ENCODE results near the gene GNA12. TPM values are rescaled to one million over a fixed set of nuclear protein-coding genes. Genes with fewer than 3 reads are reported as not detected.

Gene GNA12
- total RNA-seq, 1 donor from 2014 or later, result 37.7 TPM

- DNase-seq (ENCODE audit: low read depth), result no peak
These were observed 25.5 kb downstream of the GNA12 start for GRCh38 chr7:2818653-2819052.

GRCh38 chr7:2818121-2818520 lies 26.0 kb downstream of the GNA12 start:
- no peak for DNase-seq (ENCODE audit: low read depth)

- DNase-seq (ENCODE audit: low read depth), result no peak
These were observed 26.7 kb downstream of the GNA12 start for GRCh38 chr7:2817456-2817855.

GRCh38 chr7:2815875-2816245 lies 28.2 kb downstream of the GNA12 start:
- DNase-seq (ENCODE audit: low read depth), result no peak

- DNase-seq (ENCODE audit: low read depth), result no peak
These were observed 28.9 kb downstream of the GNA12 start for GRCh38 chr7:2814946-2815874.

GRCh38 chr7:2814186-2814945 lies 29.7 kb downstream of the GNA12 start:
- DNase-seq (ENCODE audit: low read depth), result no peak

- DNase-seq (ENCODE audit: low read depth), result peak; percentile 76
These were observed 30.5 kb downstream of the GNA12 start for GRCh38 chr7:2813350-2814185.

- peak; percentile 82 for DNase-seq (ENCODE audit: low read depth)
These were observed 31.3 kb downstream of the GNA12 start for GRCh38 chr7:2812831-2813230.

- DNase-seq (ENCODE audit: low read depth), result no peak
These were observed 32.0 kb downstream of the GNA12 start for GRCh38 chr7:2812114-2812487.

GRCh38 chr7:2811476-2812113 lies 32.5 kb downstream of the GNA12 start:
- no peak for DNase-seq (ENCODE audit: low read depth)

- DNase-seq (ENCODE audit: low read depth), result no peak
These were observed 33.3 kb downstream of the GNA12 start for GRCh38 chr7:2810682-2811415.

GRCh38 chr7:2809903-2810625 lies 34.0 kb downstream of the GNA12 start:
- DNase-seq (ENCODE audit: low read depth), result no peak

- no peak for DNase-seq (ENCODE audit: low read depth)
These were observed 35.0 kb downstream of the GNA12 start for GRCh38 chr7:2808891-2809665.

- DNase-seq (ENCODE audit: low read depth), result no peak
These were observed 36.0 kb downstream of the GNA12 start for GRCh38 chr7:2807845-2808772.

- no peak for DNase-seq (ENCODE audit: low read depth)
These were observed 36.7 kb downstream of the GNA12 start for GRCh38 chr7:2807460-2807844.

- DNase-seq (ENCODE audit: low read depth), result no peak
These were observed 37.5 kb downstream of the GNA12 start for GRCh38 chr7:2806571-2806970.

- DNase-seq (ENCODE audit: low read depth), result no peak
These were observed 38.7 kb downstream of the GNA12 start for GRCh38 chr7:2805213-2805944.
